Kasumi-1 (cell line): ENCODE data around the gene SLIT1.

ENCODE experiments used
- DNase-seq, 2 experiments: peaks; one replicate each; lab custom pipeline; 2025; lab: John Stamatoyannopoulos, UW

Gene SLIT1

DNA sequence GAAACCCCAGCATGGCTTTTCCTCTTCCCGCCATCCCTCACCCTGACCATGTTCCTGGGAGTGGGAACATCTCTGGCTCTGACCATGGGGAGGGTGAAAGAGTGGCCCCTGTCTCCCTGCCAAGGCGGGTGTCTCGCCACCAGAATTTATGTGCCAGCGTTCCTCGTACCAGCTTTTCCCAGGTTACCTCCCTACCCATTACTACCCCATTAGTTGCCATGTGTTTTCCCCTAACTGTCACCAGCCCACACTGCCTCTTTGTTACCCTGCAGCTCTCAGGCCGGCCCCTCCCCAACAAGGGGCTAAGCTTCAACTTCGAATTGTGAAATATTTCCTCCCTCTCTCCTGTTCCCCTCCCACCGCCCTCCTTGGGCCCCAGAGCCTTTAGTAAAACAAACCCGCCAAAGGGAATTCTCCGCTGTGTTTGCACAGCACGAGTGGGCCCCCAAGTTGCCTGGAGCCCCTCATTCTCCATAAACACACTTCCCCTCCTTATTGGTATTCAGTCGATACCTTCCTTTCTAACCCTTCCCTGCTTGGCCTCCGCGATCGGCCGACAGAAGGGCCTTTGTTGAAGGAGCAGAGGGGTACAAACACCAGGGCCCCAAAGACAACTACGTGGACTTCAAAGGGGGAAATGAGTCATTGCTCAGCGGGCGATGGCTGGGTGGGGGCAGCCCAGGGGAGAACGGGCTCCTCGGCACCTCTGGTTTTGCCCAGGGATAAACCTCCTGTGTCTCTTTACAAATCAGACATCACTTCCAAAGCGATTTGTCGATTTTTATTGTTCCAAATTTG lies 45.5 kb downstream of the SLIT1 start:
- peak; percentile 85 to 89 for DNase-seq

DNA sequence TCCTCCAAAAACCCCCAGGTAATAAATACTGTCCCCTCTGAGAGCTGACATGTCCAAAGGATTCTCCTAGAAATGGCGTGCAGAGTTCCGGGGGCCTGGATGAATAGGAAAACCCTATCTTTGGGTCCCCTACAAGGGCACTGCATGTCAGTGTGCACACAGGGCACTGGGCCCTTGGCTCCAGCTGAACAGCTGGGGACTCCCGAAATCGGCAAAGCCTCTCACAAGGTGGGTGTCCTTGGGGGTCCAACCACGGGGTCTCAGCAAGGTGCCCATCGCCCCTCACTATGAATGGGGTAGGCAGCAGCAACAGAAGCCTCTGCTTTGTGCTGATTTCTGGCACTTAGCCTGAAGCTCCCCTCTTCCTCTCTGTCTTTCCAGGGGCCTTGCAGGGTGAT lies 46.1 kb downstream of the SLIT1 start:
- peak in 1 of 2 experiments; percentile 22 for DNase-seq

DNA sequence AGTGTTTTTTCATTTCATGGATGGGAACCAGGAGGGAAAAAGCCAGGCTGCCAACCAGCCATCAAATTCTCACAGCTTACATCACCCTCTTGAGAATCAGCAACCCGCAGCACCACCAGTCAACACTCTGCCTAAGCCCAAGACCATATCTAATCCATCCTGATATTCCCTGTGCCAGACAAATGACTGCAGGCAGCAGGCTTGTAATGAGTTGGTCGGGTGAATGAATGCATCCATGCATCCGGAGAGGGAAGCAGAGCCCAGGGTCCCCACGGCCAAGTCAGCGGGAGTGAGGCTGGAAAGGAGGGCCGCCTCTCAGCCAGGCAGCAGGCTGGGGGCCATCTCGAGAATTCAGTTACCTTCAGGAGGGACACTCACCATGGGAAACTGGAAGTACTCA lies 46.9 kb downstream of the SLIT1 start:
- DNase-seq: no peak

DNA sequence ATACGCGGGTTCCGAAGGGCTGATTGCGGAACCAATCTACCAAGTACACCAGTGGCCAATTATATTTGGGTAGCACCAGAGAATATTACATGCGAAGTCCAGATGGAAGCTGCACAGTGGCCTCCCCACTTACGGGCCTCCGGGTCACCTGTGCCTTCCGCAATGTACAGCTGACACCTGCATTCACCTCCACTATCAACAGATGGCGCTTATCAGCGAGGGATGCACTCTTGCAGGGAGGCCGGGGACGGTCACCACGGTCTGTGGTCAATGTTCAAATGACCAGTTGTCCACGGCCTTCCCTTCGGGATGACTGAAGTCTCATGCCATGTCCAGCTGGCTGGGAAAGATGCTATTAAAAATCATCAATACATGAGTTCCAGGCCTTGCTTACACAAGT lies 47.6 kb downstream of the SLIT1 start:
- DNase-seq: no peak

- DNase-seq: no peak
Measured at GRCh38 chr10:97136756-97137155, 49.0 kb downstream of the SLIT1 start.

GRCh38 chr10:97135464-97135863 lies 50.3 kb downstream of the SLIT1 start:
- no peak for DNase-seq

DNA sequence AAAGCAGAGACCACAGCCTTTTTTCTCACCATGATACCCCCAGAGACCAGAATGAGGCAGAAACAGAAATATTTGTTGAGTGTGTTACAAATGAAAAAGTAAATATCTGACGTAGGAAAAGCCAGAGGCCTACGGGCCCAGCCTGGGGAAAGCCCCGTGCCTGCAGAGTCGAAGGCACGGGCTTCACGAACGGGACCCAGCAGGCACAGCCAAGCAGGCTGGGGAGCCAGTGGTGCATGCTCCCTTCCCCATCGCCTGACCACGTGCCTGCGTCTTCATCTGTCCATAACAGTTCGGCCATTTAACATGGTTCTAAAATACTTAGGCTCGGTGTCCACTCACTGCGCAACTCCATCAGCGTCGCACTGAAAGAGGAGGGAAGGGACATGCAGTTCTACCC lies 50.8 kb downstream of the SLIT1 start:
- DNase-seq: no peak

- DNase-seq: no peak
Measured at GRCh38 chr10:97134110-97134509, 51.6 kb downstream of the SLIT1 start.

DNA sequence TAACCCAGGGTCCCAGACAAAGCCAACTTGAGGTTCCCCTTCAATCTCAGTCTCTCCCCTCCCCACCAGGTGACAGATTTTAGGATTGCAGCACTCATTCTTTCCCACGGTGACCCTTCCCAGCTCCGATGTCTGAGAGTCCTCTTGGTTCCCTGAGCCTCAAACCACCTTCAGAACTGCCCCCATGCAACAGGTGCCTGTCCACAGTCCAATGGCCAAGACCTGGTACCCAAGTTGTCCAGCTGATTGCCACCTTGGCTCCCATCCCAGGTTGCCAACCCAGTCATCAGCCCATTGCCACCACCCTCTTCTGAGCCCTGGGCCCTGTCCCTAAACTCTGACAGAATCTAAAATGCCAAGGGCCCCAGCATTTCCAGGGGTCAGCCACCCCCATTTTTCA lies 53.5 kb downstream of the SLIT1 start:
- no peak for DNase-seq

GRCh38 chr10:97131666-97132065 lies 54.1 kb downstream of the SLIT1 start:
- no peak for DNase-seq

DNA sequence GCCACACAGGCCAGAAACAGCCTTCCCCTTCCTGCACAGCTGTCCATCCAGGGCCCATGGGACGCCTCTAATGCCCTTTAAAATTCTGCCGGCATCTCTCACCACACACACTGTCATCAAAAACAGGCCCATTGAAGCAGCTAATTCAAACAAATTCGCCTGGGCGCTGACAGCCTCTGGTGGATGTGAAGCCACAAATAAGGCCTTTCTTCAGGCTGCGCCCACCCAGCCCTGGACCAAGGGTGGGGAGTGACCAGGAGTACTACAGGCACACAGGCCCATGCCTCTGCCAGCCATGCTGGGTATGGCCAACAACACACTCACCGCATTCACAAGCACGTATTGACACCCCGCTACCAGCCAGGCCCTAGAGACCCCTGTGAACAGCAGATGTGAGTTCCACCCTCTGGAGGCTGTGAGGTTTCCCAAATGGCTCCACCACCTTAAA lies 54.6 kb downstream of the SLIT1 start:
- no peak for DNase-seq

DNA sequence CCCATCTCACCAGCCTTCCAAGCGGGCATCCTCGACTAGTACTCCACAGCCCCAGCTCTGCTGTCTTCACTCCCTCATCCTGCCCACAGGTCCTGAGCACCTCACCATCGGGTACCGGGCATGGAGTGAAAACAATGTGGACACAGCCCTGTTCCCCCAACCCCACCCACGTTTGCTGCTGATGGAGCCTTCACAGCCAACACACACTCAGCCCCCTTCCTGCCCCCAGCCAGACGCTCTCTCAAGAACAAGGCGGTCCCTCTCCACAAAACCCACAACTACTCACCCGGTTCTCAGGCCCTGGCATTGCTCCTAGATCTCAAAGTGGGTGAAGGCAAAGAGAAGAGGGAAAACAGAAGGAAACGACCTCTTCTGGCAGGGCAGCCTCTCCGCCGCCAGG lies 56.1 kb downstream of the SLIT1 start:
- DNase-seq: no peak

GRCh38 chr10:97128516-97129154 lies 57.1 kb downstream of the SLIT1 start:
- no peak for DNase-seq

GRCh38 chr10:97128039-97128492 lies 57.7 kb downstream of the SLIT1 start:
- no peak for DNase-seq

- DNase-seq: no peak
Measured at GRCh38 chr10:97127509-97127908, 58.2 kb downstream of the SLIT1 start.

GRCh38 chr10:97124211-97124610 lies 61.5 kb downstream of the SLIT1 start:
- no peak for DNase-seq

- DNase-seq: no peak
Measured at GRCh38 chr10:97123765-97124164, 62.0 kb downstream of the SLIT1 start.

GRCh38 chr10:97121041-97121440 lies 64.7 kb downstream of the SLIT1 start:
- DNase-seq: no peak

- no peak for DNase-seq
Measured at GRCh38 chr10:97120370-97120769, 65.4 kb downstream of the SLIT1 start.

GRCh38 chr10:97119058-97119745 lies 66.6 kb downstream of the SLIT1 start:
- DNase-seq: no peak

DNA sequence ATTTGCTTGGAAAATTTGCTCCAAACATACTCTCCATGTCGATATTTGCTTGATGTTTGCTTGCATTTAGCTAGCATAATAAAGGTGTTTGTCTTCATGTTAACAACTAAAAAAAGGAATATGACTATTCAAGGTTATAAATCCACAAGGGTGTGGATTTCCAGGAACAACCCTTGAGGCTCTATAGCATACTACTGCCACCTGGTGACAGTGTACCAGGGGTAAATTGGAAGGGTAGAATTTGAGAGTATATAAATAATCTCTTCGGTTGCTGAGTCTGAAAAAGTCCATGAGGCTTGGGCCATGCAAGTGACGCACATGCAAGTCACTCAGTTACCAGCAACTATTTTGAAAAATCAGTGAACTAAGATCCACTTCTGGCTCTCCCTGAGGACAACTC lies 68.4 kb downstream of the SLIT1 start:
- DNase-seq: peak; percentile 48 to 53

DNA sequence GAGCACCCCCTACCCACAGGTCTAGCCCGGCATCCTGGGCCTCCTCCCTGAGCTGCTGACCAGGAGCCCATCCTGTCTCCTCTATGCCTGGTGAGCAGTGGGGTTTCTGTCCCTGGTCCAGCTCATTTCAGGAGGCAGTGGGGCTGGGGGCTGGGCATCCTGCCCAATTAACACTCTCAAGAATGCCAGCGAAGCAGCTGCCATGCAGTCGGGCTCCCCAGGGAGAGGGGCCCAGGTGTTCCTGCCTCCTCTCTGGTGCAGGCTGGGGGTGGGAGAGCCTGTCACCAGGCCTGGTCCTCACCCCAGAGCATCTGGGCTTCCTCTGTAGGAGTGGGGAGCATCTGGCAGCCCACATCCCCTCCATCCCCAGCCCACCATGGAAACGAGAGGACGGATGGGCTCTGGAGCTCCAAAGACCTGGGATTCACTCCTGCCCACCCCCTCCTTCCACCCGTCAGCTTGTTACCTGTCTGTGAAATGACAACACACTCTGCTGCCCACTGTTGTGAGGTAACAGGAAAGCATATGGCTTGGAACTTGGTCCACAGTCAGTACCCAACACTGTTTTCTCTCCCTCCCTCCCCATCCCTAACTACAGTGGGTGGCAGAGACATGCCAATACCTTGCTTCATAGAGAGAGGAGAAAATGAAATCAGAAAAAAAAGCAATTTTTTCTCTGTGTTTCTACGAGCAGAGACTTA lies 69.1 kb downstream of the SLIT1 start:
- no peak for DNase-seq
